ENCODE measurements around the gene PANK4.

- TF ChIP-seq POLR2AphosphoS5 (IDR thresholded peaks at IDR 0.05; ENCODE audit: insufficient read depth, low read depth, low read length) (no peak), POLR2A (IDR thresholded peaks at IDR 0.05; ENCODE audit: low read depth, low read length) (no peak), CTCF (IDR thresholded peaks at IDR 0.05; ENCODE audit: extremely low read depth in 1 of 2, insufficient read depth in 1 of 2, low read depth in 1 of 2, low read length in 2 of 2) (no peak), EZH2 (IDR thresholded peaks at IDR 0.05; ENCODE audit: borderline replicate concordance, low read depth, low read length, severe bottlenecking) (no peak), MAX (IDR thresholded peaks at IDR 0.05; ENCODE audit: insufficient read depth, insufficient read length) (no peak), MYC (IDR thresholded peaks at IDR 0.05; ENCODE audit: low read depth, low read length) (no peak), GATA2 (IDR thresholded peaks at IDR 0.05; ENCODE audit: insufficient read depth, insufficient read length, low read depth, low read length) (no peak), JUN (IDR thresholded peaks at IDR 0.05; ENCODE audit: borderline replicate concordance, insufficient read depth, insufficient read length, low read depth) (no peak), FOS (IDR thresholded peaks at IDR 0.05; ENCODE audit: borderline replicate concordance, insufficient read depth, low read length) (no peak)
Observed at GRCh38 chr1:2508180-2508579, 18.2 kb downstream of the PANK4 start.

Measured in endothelial cell of umbilical vein (primary cell).